Suprapubic skin (tissue), 3 donors: ENCODE results near the gene MUS81.

ENCODE experiments used
- POLR2AphosphoS5 ChIP-seq, 3 donors: sonication (generic); formaldehyde crosslinking; IDR thresholded peaks; one replicate each; pipeline ENCODE4 v1.6.1; 2017; ENCODE audit warnings: antibody characterized with exemption in 3 of 3
- TF ChIP-seq, protein P1 (sequence below), 2 donors: fragments of 200-600 bp in 1 of 2; fragments of 450-650 bp in 1 of 2; sonication (generic) in 1 of 2; IDR thresholded peaks; one replicate each; pipeline ENCODE4 v1.5.1; 2016 to 2019; ENCODE audit warnings: antibody characterized with exemption in 2 of 2, mild to moderate bottlenecking in 1 of 2, moderate library complexity in 1 of 2

DNA sequence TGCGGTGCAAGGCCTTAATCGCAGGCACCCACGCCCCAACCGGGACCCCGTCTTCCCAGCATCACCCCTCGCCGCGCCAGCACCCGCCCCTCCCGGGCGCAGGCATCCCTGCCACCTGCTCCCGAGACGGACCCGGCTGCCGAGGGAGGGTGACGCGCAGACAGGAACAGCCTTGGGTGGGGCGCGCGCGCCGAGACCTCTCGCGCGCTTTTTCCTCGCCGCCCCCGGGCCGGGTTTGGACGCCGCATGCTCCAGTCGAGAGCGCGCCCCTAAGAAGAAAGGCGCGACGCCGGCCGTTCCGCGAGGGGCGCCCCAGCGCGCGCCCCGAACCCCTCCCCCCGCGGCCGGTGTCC lies 2.8 kb upstream of the MUS81 start:
- TF ChIP-seq, protein P1, sequence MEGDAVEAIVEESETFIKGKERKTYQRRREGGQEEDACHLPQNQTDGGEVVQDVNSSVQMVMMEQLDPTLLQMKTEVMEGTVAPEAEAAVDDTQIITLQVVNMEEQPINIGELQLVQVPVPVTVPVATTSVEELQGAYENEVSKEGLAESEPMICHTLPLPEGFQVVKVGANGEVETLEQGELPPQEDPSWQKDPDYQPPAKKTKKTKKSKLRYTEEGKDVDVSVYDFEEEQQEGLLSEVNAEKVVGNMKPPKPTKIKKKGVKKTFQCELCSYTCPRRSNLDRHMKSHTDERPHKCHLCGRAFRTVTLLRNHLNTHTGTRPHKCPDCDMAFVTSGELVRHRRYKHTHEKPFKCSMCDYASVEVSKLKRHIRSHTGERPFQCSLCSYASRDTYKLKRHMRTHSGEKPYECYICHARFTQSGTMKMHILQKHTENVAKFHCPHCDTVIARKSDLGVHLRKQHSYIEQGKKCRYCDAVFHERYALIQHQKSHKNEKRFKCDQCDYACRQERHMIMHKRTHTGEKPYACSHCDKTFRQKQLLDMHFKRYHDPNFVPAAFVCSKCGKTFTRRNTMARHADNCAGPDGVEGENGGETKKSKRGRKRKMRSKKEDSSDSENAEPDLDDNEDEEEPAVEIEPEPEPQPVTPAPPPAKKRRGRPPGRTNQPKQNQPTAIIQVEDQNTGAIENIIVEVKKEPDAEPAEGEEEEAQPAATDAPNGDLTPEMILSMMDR (IDR thresholded peaks at IDR 0.05) = no peak
- TF ChIP-seq POLR2AphosphoS5 (IDR thresholded peaks at IDR 0.05) = no peak
